Loucy (cell line): ENCODE data around the gene NHSL2.
A peak's percentile ranks its signal among the peaks of the same experiment; 100 is the strongest.

Experiments used
- H2AFZ ChIP-seq: fragments of 200-600 bp; sonication (generic); 2 replicates; pipeline ENCODE4 v1.6.0; 2016; ENCODE audit warnings: antibody characterized with exemption, mild to moderate bottlenecking, low read length, moderate library complexity
- H3F3A ChIP-seq: fragments of 200-600 bp; 2 replicates; pipeline ENCODE4 v1.6.0; 2016; ENCODE audit warnings: antibody characterized with exemption, low read depth, mild to moderate bottlenecking
- H3K27me3 ChIP-seq: fragments of 200-600 bp; sonication (generic); 2 replicates; pipeline ENCODE4 v1.6.1; 2014; ENCODE audit warnings: low read length, mild to moderate bottlenecking; ENCODE audit not compliant: insufficient read depth, poor library complexity, severe bottlenecking
- H3K36me3 ChIP-seq: fragments of 200-600 bp; sonication (generic); 2 replicates; pipeline ENCODE4 v1.6.1; 2016; ENCODE audit warnings: low read length; ENCODE audit not compliant: insufficient read depth
- H3K4me1 ChIP-seq: fragments of 200-600 bp; sonication (generic); 2 replicates; pipeline ENCODE4 v1.5.1; 2014; ENCODE audit warnings: low read length, mild to moderate bottlenecking; ENCODE audit not compliant: insufficient read depth, poor library complexity, severe bottlenecking
- H3K4me2 ChIP-seq: fragments of 200-600 bp; sonication (generic); 2 replicates; pipeline ENCODE4 v1.6.0; 2014; ENCODE audit warnings: antibody characterized with exemption, low read length, low read depth, mild to moderate bottlenecking; ENCODE audit not compliant: poor library complexity, severe bottlenecking
- H3K4me3 ChIP-seq: fragments of 200-600 bp; sonication (generic); 2 replicates; pipeline ENCODE4 v1.5.1; 2014; ENCODE audit warnings: low read length, mild to moderate bottlenecking, mixed read lengths; ENCODE audit not compliant: poor library complexity, severe bottlenecking
- H3K79me2 ChIP-seq: fragments of 200-600 bp; sonication (generic); 2 replicates; pipeline ENCODE4 v1.6.1; 2014; ENCODE audit warnings: low read length; ENCODE audit not compliant: insufficient read depth
- H3K9ac ChIP-seq: fragments of 200-600 bp; sonication (generic); 2 replicates; pipeline ENCODE4 v1.6.0; 2014; ENCODE audit warnings: mild to moderate bottlenecking, low read depth, low read length, moderate library complexity; ENCODE audit not compliant: poor library complexity, severe bottlenecking
- H3K9me2 ChIP-seq: fragments of 200-600 bp; sonication (generic); replicated peaks from 2 replicates; pipeline ENCODE4 v1.6.1; 2016; ENCODE audit warnings: low read depth, low read length, mixed read lengths
- H3K9me3 ChIP-seq: fragments of 200-600 bp; sonication (generic); 2 replicates; pipeline ENCODE4 v1.6.1; 2014; ENCODE audit warnings: mild to moderate bottlenecking, antibody characterized with exemption, low read length, low read depth; ENCODE audit not compliant: insufficient read depth
- H4K20me1 ChIP-seq: fragments of 200-600 bp; sonication (generic); 2 replicates; pipeline ENCODE4 v1.6.0; 2014; ENCODE audit warnings: antibody characterized with exemption, low read length, mild to moderate bottlenecking; ENCODE audit not compliant: insufficient read depth, poor library complexity, severe bottlenecking
- EZH2phosphoT487 ChIP-seq: fragments of 200-600 bp; IDR thresholded peaks from 2 replicates; pipeline ENCODE4 v1.6.1; 2018; ENCODE audit warnings: antibody characterized with exemption, mild to moderate bottlenecking, moderate library complexity, borderline replicate concordance
- TF ChIP-seq, protein P1 (sequence below): fragments of 200-600 bp; sonication (generic); conservative IDR thresholded peaks from 2 replicates; pipeline ENCODE4 v1.5.1; 2014; ENCODE audit warnings: mild to moderate bottlenecking, antibody characterized with exemption, low read length

Gene NHSL2

DNA sequence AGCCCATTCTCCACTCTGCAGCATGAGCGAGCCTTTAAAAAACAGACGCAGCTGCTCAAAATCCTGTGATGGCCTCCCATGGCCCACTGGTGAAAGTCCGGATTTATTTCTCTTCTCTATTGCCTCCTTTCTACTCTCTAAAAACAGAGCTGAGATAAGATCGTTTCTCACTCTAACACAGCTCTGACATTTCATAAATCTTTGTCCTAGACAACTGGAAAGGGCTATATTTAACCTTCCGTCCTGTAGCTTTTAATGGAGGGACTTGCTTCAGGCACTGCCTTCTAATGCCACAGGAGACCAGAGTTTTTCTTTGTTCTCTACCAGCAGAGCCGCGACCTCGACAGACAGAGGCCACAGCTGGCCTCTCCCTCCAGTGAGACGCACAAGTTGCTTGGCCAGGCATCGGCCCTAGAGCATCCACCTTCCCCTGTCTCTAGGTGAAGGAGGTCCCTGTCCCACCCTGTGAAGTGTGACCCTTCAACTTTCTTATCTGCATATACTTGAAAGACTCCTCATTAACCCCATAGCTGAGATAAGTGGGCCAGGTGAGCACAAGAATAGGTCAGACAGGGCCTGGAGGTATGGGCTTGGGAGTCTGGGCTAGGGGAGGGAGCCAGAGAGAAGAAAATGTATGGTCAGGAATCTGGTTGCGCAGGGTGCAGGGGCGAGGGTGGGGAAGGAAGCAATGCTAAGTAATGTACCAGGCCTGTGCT lies 171.1 kb downstream of the NHSL2 start:
- Histone ChIP-seq H3K36me3 (no peaks in the 10 kb centered on the region), H3F3A (no peaks in the 10 kb centered on the region), H3K9me3 (no peaks in the 10 kb centered on the region), H3K4me3 (peak overlapping the region; percentile 79), H3K9me2 (no peaks in the 10 kb centered on the region), H2AFZ (no peak overlapping the region), H3K9ac (peak overlapping the region; percentile 94), H4K20me1 (peaks cover 2% of the 10 kb centered on the region), H3K79me2 (peaks cover 74% of the 10 kb centered on the region), H3K4me2 (peak overlapping the region; percentile 92), H3K27me3 (no peaks in the 10 kb centered on the region), H3K4me1 (peaks cover 72% of the 10 kb centered on the region)
- TF ChIP-seq EZH2phosphoT487: no peak
- TF ChIP-seq, protein P1, sequence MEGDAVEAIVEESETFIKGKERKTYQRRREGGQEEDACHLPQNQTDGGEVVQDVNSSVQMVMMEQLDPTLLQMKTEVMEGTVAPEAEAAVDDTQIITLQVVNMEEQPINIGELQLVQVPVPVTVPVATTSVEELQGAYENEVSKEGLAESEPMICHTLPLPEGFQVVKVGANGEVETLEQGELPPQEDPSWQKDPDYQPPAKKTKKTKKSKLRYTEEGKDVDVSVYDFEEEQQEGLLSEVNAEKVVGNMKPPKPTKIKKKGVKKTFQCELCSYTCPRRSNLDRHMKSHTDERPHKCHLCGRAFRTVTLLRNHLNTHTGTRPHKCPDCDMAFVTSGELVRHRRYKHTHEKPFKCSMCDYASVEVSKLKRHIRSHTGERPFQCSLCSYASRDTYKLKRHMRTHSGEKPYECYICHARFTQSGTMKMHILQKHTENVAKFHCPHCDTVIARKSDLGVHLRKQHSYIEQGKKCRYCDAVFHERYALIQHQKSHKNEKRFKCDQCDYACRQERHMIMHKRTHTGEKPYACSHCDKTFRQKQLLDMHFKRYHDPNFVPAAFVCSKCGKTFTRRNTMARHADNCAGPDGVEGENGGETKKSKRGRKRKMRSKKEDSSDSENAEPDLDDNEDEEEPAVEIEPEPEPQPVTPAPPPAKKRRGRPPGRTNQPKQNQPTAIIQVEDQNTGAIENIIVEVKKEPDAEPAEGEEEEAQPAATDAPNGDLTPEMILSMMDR: no peak

DNA sequence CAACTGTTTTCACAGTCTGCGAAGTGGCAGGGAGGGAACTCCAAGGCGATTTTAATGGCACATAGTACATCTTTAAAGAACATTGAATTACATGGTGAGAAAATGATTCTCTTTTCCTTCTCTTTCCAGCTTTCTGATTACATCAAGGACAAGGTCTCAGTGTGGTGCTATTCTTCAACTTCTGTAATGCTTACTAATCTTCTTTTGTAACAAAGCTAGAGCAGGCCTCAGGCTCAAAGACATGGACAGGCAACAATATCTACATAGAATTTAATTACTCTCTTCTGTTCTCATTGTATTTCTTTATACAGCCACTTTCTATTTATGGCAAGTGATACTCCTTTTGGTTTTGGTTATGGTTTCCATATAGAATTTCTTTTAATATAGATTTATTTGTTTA lies 172.6 kb downstream of the NHSL2 start:
- peak overlapping the region; percentile 79 for H3K4me3 ChIP-seq
- peaks cover 74% of the 10 kb centered on the region for H3K79me2 ChIP-seq
- H3K9me3 ChIP-seq: no peaks in the 10 kb centered on the region
- H3K9ac ChIP-seq: peak overlapping the region; percentile 94
- H3K36me3 ChIP-seq: no peaks in the 10 kb centered on the region
- H2AFZ ChIP-seq: no peak overlapping the region
- H3F3A ChIP-seq: no peaks in the 10 kb centered on the region
- TF ChIP-seq, protein P1: no peak
- TF ChIP-seq EZH2phosphoT487: no peak
- no peaks in the 10 kb centered on the region for H3K9me2 ChIP-seq
- peaks cover 57% of the 10 kb centered on the region for H3K4me1 ChIP-seq
- H4K20me1 ChIP-seq: peaks cover 2% of the 10 kb centered on the region
- H3K27me3 ChIP-seq: no peaks in the 10 kb centered on the region
- peak overlapping the region; percentile 92 for H3K4me2 ChIP-seq

DNA sequence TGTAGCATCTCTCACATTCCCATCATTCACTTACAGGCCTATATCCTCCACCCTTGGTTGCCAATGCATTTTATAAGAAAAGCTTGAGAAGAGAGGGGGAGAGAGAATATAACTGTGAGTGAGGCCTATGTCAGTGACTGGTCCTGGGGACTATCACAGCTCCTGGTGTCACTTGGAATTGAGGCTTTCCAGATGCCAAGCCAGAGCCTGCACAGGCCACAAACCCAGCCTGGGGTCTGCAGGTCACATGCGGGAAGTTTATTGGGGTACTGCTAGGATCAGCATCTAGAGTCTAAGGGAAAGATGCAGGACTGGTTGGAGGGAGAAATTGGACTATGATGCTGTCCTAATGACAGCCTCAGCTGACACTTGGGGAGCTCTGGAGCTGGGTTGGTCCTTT lies 173.5 kb downstream of the NHSL2 start:
- H3K27me3 ChIP-seq: no peaks in the 10 kb centered on the region
- TF ChIP-seq, protein P1: no peak
- no peak for TF ChIP-seq EZH2phosphoT487
- no peaks in the 10 kb centered on the region for H3K9me3 ChIP-seq
- H4K20me1 ChIP-seq: peaks cover 2% of the 10 kb centered on the region
- no peaks in the 10 kb centered on the region for H3K9me2 ChIP-seq
- H3K4me1 ChIP-seq: peaks cover 53% of the 10 kb centered on the region
- H3K4me2 ChIP-seq: peak overlapping the region; percentile 60
- H3K9ac ChIP-seq: no peak overlapping the region
- H3F3A ChIP-seq: no peaks in the 10 kb centered on the region
- no peak overlapping the region for H2AFZ ChIP-seq
- peaks cover 68% of the 10 kb centered on the region for H3K79me2 ChIP-seq
- no peaks in the 10 kb centered on the region for H3K36me3 ChIP-seq
- H3K4me3 ChIP-seq: peak overlapping the region; percentile 37
